GM18519 (cell line): ENCODE measurements around the gene GATA6.

Experiments
- ATAC-seq: cut with Tn5 transposase; IDR thresholded peaks from one replicate; pipeline ENCODE4 v1.9.1; 2021; ENCODE audit warnings: mild to moderate bottlenecking, moderate library complexity; ENCODE audit not compliant: unreplicated experiment, low FRiP score

The GATA6 gene

DNA sequence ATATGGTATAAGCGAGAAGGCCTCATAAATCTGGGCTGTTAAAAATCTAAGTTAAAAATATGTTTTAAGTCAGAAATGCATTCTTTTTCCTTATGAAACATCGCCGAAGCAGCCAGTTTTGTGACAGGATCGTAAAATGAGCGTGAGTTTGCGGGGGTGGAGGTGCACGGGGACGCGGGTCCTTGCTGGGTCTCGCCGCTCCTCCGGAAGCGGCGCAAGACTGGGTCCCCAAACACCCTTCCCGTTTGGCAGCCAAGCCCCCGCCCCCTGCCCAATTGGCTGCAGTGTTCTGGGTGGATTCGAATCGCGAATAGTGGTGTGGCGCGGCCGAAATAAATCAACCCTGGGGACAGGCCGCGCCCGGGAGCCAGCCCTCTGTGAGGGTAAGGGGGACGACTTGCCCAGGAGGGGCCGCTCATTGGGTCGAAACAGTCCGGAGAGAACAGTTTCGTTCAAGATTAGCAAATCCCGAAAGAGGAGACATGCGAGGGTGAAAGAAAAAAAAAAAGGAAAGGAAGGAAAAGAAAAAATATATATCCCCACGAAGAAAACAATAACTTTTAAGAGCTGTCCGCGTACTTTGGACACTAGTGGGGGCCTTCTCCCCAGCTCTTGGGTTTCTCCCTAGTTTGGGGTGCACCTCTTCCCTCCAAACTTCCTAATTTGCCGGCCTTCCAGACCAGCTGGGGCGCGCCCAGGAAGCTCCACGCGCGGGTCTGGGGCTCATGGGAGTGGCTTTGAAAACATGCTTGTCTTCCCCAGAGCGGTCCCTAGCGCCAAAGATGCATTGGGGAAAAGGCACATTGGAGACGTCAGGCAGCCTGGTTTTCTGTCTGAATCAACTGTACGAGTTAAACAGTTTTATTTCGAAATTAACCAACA lies 3.1 kb upstream of the GATA6 start:
- ATAC-seq = no peak

DNA sequence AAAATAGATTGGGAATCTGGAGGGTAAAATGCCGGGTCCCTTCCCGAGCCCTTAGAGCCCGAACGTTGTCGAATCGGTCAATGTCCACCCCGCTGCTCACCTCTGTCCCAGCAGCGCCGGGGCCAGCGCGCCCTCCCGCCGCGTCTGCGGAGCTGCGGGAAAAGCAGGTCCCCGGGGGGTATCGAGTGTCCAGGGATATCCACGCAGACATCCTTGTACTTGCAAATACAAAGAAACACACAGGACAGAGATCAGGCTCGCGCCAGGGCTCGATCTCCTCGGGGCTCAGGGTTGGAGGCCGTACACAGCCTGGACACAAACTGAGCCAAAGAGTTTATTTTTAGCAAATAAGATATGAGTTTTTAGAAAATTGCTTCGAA lies 2.3 kb upstream of the GATA6 start:
- ATAC-seq = no peak

DNA sequence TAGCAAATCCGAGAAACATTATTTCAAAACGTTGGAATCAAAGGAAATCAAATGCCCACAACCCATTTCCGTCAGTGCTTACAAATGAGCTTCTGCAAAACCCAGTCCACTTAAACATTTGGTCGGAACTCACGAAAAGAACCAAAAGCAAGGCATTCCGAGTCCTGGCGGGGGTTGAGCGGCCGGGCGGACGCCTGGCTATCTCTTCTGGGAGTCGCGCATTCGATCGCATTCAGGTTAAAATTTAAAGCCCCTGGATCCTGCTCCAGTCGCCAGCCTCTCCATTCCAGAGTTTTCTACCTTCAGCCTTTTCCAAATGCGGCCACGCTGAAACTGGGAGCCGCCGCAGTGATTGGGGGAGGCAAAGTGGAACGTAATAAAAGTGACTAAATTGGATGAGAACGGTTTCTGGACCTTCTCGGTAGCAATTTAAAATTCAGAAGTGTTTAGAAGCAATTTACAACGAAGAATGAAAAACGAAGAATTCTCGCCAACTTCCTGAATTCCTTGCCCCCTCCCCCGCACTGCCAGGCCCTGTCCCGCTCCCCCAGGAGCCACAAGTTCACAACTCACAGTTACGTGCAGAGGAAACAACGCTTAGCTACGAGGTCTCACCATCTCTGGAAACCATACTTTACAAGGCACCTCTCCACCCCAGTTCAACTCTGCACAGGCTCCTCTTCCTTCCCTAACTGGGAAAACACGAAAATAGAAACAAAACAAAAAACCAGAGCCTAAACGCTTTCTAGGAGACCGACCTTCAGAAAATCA lies 1.7 kb upstream of the GATA6 start:
- ATAC-seq = no peak

DNA sequence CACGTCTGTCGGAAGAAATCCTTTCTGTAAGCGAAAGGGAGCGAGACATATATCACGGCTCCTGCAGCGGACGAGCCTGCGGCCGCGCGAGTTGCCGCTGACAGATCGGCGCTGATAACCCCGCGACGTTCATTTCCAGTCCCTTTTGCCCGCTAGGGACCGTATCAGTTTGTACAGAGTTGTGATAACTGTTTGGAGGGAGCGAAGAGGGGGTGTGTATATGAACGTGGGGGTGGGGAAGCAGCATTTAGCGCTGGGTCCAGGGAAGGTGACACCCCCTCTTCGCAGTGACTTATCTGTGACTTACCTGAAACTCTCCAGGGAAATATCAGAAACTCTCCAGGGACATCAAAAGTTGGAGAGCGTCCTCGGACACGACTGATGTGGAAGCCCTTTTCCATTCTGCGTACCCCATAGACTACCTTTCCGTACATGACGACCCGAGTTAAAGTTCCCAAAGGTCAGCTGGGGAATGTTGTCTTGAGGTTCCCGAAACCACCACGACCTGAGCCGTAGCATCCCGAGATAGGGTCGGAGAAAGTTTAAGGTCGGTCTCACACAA lies 948 bp upstream of the GATA6 start:
- ATAC-seq = no peak

DNA sequence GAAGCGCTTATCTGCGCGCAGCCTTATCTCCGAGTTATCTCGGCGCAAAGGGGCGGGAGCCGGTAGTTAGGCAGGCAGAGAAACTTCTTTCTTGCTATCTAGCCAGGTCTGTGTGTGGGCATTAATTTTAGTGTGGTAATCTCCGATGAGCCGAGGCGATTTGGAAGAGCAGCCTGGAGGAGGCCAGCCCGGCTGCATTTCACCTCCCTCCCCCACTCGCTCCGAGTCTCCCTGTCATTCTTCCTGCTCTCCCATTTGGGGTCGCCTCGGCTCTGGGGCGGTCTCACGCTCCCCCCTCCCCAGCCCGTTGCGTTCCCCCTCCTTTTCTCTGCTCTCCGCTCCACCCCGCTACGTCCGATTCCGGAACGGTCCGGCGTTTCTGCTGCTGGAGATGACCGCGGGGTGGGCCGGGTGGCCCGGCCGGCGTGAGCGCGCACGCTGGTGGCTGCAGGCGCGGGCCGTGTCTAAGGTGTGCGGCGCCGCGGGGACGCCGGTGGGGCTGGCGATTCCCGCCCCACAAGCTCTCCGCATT lies 566 bp downstream of the GATA6 start:
- ATAC-seq = no peak

DNA sequence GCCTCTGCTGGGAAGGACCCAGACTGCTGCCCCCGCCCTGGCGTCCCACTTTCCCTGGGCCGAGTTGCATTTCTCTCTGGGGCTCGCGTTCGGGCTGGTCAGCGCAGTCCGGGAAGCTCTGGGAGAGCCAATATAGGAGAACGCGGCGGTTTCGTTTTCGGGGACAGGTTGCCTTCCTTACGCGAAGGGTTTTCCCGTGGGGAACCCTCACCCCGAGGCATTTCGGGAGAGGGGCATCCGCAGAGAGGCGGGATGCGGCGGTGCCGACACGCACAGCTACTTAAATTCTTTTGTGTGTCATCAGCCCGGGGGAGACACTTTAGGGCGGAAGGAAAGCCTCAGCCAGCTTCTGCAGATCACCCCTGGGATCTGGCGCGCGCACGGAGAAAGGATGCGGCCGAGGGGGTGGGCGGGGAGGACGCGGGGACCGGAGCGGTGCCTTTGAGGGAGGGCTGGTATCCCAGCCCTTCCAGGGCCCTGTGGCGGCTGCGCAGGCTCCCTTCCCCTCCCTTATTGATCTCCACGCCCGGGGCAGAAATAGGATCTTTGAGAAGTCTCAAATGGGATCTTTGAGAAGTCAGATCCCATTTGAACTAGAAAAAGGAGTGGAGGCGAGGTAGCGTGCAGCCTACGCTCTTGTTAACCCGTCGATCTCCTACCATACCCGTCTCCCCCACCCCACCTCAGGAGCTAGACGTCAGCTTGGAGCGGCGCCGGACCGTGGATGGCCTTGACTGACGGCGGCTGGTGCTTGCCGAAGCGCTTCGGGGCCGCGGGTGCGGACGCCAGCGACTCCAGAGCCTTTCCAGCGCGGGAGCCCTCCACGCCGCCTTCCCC lies 1.2 kb downstream of the GATA6 start:
- ATAC-seq = no peak

DNA sequence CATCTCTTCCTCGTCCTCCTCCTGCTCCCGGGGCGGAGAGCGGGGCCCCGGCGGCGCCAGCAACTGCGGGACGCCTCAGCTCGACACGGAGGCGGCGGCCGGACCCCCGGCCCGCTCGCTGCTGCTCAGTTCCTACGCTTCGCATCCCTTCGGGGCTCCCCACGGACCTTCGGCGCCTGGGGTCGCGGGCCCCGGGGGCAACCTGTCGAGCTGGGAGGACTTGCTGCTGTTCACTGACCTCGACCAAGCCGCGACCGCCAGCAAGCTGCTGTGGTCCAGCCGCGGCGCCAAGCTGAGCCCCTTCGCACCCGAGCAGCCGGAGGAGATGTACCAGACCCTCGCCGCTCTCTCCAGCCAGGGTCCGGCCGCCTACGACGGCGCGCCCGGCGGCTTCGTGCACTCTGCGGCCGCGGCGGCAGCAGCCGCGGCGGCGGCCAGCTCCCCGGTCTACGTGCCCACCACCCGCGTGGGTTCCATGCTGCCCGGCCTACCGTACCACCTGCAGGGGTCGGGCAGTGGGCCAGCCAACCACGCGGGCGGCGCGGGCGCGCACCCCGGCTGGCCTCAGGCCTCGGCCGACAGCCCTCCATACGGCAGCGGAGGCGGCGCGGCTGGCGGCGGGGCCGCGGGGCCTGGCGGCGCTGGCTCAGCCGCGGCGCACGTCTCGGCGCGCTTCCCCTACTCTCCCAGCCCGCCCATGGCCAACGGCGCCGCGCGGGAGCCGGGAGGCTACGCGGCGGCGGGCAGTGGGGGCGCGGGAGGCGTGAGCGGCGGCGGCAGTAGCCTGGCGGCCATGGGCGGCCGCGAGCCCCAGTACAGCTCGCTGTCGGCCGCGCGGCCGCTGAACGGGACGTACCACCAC lies 2.1 kb downstream of the GATA6 start:
- ATAC-seq = no peak

DNA sequence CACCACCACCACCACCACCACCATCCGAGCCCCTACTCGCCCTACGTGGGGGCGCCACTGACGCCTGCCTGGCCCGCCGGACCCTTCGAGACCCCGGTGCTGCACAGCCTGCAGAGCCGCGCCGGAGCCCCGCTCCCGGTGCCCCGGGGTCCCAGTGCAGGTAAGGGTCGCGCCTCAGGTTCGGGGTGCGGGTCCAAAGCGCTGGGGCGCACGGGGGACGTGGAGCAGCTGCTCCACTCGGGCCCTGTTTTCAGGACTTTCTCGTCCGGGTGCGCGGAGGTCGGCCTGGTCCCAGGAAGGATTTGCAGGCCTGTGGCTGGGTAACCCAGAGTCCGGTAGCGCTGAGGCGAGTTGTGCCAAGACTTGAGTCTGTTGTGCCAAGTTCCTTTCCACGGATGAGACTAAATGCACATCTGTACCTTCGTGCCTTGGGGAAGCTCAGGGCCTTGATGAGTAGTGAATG lies 2.8 kb downstream of the GATA6 start:
- ATAC-seq = no peak

DNA sequence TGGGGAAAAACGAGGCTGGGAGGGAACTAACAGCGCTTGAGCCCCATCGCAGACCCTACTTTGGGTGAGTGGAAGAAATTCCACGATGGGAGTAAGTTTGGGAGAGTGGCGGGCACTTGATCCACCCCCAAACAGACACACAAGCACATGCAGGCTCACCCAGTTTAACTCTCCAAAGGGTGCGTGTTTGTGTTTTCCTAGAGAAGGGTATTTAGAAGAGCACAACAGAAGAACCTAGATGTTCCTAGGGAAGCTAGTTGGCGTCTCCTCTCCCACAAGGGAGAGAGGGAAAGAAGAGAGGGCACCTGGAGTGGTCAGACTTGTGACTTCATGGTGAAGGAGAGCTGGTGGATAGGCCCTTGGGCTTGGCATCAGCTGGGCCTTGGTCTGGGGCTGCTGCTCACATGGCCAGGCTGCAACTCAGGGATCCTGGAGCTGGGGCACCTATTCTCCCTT lies 3.2 kb downstream of the GATA6 start:
- no peak for ATAC-seq

DNA sequence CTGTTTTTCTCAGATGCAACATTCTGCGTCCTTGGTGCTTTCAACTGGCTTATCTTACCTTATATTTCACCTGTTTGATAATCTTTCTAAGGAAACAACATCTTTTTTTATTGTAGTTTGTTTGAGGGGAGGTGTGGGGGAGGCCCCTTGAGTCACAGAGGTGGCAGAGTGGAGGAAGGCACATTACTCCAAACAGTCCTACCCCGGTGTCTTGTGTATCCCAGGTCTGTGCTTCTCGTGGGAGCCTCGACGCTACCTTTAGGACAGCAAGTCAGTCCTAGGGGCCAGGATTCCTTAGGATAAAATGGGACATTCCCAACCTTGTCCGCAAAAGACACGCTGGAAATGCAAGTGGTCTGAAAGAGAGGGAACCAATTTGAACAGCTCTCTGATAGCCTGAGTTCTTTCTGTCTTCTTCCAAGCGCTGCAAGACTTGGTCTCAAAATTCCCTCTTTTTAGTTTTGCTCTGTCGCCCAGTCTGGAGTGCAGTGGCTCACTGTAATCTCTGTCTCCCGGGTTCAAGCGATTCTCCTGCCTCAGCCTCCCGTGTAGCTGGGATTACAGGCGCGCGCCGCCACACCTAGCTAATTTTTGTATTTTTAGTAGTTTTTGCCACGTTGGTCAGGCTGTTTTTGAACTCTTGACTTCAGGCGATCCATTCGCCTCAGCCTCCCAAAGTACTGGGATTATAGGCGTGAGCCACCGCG lies 4.0 kb downstream of the GATA6 start:
- no peak for ATAC-seq

DNA sequence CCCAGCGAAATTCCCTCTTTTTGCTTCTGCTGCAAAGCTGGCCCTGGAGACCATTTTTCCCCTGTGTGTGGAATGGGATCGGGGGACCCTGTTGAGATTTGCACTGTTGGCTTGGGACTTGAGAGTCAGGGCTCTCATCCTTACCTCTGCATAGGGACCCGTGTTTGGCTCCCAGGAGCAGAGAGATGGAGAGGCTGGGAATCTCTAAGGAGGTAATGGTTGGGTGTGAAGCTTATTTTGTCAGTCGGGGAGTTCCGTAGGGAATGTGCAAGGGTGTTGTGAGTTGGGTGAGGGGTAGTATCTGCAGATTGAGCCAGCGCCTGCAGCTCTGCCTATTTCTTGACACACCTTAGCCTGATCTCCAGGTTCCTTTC lies 4.5 kb downstream of the GATA6 start:
- ATAC-seq = no peak

DNA sequence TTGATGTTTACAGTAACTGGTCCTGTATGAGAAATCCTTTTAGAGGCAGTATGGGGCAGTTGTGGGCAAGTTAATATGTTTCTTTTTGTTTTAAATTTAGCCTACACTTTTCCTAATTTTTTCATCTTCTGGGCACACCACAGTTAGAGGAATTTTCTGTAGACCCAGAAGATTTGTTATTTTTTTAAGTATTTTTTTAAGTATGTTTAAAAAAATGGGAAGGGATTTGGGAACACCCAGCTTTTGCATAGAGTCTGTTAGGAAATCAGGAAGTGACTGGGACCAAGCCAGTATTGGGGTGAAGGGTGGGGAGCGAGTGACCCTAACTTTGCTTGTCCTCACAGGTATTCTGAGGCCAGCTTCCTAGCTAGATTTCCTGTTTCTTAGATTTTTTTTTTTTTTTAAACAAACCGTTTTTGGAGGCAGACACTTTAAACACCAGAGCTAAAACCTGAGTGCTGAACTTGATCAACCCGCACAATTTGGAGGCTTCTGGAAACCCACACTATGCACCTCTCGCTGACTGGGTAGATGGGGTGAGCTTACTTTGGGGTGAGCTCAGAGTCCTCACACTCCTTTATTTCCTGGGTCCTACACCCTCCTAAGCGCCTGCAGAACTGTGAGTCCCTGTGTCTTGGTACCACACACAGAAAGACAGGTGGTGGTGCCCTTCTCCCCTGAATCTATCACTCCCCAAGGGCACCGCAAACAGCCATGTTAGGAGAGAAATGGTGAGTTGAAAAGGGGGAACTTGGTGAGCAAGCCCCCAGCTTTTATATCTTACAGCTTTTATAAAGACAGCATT lies 5.2 kb downstream of the GATA6 start:
- no peak for ATAC-seq

DNA sequence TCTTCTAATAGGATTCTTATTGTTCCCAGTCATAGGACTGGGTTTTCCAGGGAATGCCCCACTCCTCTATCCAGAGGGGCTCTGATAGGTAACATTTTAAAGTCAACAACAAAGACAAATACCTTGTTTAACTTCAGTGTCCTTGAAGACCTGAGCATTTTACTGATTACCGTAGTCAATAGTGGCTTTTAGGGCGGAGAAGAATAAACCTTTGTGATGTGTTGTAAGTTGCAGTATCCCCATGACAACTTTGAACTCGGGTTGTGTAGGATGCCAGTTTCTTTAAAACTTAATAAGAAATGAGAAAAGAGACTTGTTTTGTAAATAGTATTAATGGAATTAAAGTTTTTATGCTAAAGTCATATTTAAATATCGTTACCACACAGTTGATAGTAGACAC lies 6.0 kb downstream of the GATA6 start:
- no peak for ATAC-seq

DNA sequence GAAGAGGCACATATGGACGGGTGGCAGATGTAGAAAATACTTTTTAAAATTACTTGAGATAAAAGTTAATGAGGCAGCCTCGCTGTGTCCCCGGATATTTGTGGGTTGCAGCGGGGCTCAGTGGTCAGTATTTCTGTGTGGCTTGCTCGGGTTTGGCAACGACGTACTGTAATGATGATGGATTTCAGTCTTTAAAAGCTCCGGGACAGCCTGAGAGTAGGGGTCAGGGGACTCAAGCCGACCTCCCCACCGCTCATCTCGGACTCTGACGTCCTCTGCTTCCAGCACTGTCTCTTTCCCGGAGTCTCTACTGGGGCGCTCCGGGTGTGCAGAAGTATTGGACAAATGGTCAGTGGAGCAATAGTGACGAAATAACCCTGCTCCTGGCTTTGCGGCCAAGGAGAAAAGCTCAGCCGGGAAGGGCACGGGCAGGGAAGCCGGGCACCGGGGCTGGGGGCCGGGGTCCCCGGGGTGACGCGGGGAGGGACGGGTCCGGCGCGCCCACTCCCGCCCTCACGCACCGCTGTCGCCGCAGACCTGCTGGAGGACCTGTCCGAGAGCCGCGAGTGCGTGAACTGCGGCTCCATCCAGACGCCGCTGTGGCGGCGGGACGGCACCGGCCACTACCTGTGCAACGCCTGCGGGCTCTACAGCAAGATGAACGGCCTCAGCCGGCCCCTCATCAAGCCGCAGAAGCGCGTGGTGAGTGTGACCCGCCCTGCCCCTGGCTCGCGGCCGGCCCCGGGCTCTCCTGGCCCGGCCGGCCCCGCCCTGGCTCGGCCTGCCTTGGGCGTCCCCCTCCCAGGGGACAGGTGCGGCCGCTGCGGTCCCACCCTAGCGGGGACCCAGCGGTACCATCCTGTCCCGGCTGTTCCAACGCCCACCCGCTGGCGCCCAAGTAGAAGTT lies 7.3 kb downstream of the GATA6 start:
- ATAC-seq = no peak

DNA sequence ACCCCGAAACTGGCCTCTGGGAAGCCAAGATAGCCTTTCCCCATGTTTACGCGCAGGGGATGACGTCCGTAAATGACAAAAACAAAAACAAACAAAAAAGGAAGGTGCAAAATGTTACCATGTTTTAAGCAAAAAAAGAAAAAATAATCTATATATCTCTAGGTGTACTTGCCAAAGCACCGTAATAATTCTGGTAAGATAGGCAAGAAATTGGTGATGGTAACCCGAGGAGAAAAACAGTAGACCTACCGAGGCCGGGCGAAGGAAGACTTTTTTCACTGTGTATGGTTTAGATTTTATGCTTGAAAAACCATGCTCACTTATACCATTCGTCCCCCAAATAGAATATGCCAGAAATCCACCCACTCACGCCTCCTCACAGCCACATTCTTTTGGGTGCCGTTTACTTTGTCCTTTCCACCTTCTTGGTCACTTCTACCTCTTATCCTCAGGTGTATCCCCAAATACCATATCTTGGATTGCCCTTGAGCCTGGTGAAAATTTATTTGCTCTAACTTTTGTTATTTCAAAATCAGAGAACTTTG lies 8.0 kb downstream of the GATA6 start:
- no peak for ATAC-seq

DNA sequence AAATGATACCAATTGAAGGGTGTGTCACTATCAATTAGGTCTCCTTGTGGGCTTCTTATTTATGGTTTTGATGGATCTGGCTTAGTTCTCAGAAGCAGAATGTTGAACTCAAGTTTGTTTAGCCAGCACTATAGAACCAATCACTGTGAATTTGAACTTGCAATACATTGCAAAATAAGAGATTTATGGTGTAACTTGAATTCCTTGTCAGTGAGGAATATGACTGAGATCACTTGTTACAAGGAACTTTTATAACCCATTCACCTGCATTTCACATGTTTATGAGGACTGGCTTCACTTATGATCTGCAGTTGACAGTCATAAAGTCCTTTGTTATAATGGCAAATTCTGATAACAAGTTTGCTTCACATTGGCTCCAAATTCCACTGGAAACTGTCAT lies 9.8 kb downstream of the GATA6 start:
- no peak for ATAC-seq

DNA sequence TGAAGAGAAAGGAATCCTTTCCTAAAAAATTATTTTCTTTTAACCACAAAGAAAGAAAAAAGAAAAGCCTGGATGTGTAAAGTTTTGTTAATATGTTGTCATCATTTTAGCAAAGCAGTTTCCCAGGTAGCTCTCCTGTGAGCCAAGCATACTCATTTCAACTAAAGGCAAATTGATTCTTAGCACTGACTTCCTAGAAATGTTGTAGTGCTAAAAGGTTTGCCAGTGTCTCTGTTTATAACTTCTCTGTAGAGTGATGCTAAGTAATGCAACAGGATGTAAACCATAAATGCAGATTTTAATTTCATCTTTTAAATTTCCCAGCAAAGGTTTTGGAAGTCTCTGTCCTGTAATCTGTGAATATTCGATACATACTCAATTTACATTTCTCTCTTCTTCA lies 10.2 kb downstream of the GATA6 start:
- no peak for ATAC-seq
